H1 (cell line): ENCODE data around the gene IFNB1. TPM values are rescaled to one million over a fixed set of nuclear protein-coding genes. Genes with fewer than 3 reads are reported as not detected.

Source experiments
- CTCF ChIA-PET: fragments of 300-600 bp; sonication (Branson Sonifier 250); formaldehyde crosslinking; loops from one replicate; lab custom pipeline; 2021; ENCODE audit not compliant: partially characterized antibody; lab: Charles Lee
- POLR2A ChIA-PET: fragments of 300-600 bp; sonication (Branson Sonifier 250); formaldehyde crosslinking; loops from one replicate; lab custom pipeline; 2021; ENCODE audit warnings: inconsistent platforms; ENCODE audit not compliant: partially characterized antibody; lab: Charles Lee
- DNase-seq, 2 experiments: peaks; one replicate each; pipeline versions ENCODE4 v3.0.0 to v3.0.0-alpha.2; 2010 to 2022; ENCODE audit warnings: low spot score in 2 of 2, low read depth in 1 of 2, mixed read lengths in 1 of 2
- FAIRE-seq: peaks from 2 replicates; lab custom pipeline; 2011; peaks lifted over from hg19 to GRCh38; lab: Jason Lieb, UNC
- H2AFZ ChIP-seq: 2 replicates; pipeline ENCODE4 v1.8.1; 2012; ENCODE audit warnings: low read length, inconsistent platforms
- H2AK5ac ChIP-seq: 2 replicates; pipeline ENCODE4 v1.6.1; 2013; ENCODE audit warnings: low read depth, low read length
- H2BK120ac ChIP-seq: replicated peaks from 2 replicates; pipeline ENCODE3; 2013; ENCODE audit warnings: low read depth, low read length, inconsistent platforms
- H2BK12ac ChIP-seq: 2 replicates; pipeline ENCODE4 v1.6.1; 2013; ENCODE audit warnings: low read depth, low read length
- H2BK15ac ChIP-seq: 2 replicates; pipeline ENCODE4 v1.6.1; 2013; ENCODE audit warnings: low read length
- H2BK20ac ChIP-seq: 2 replicates; pipeline ENCODE4 v1.6.1; 2013; ENCODE audit warnings: low read length
- H2BK5ac ChIP-seq: 2 replicates; pipeline ENCODE4 v1.6.1; 2013; ENCODE audit warnings: low read depth, low read length
- H3K14ac ChIP-seq: 2 replicates; pipeline ENCODE4 v1.6.1; 2013; ENCODE audit warnings: inconsistent platforms; ENCODE audit not compliant: insufficient read length
- H3K18ac ChIP-seq: 2 replicates; pipeline ENCODE4 v1.6.1; 2013; ENCODE audit warnings: low read length; ENCODE audit errors: extremely low read depth
- H3K23ac ChIP-seq: 2 replicates; pipeline ENCODE4 v1.6.1; 2013; ENCODE audit warnings: inconsistent platforms; ENCODE audit not compliant: insufficient read length
- H3K23me2 ChIP-seq: 2 replicates; pipeline ENCODE4 v1.6.1; 2013; ENCODE audit warnings: low read depth, low read length
- H3K27ac ChIP-seq: 2 replicates; pipeline ENCODE4 v1.6.1; 2011; ENCODE audit warnings: low read depth, low read length, inconsistent platforms
- H3K27me3 ChIP-seq, 4 experiments: replicated peaks in 1 of 4; 1 replicate in 1 of 4; 2 replicates in 3 of 4; pipeline versions ENCODE4 v1.6.1 to v1.8.1; 2011 to 2013; ENCODE audit warnings: low read length in 3 of 4, mild to moderate bottlenecking in 3 of 4, inconsistent platforms in 2 of 4, mixed read lengths in 2 of 4, moderate library complexity in 1 of 4; ENCODE audit not compliant: control insufficient read depth in 3 of 4, insufficient read depth in 3 of 4; ENCODE audit errors: extremely low read depth in 1 of 4
- H3K36me3 ChIP-seq, 4 experiments: 2 replicates each; pipeline versions ENCODE4 v1.6.1 to v1.8.1; 2011 to 2013; ENCODE audit warnings: mild to moderate bottlenecking in 4 of 4, low read length in 3 of 4, moderate library complexity in 2 of 4, control low read depth in 1 of 4, inconsistent platforms in 1 of 4; ENCODE audit not compliant: insufficient read depth in 4 of 4, control insufficient read depth in 2 of 4
- H3K4ac ChIP-seq: replicated peaks from 2 replicates; pipeline ENCODE3; 2013; ENCODE audit warnings: low read length, low read depth, mixed read lengths, inconsistent platforms; ENCODE audit not compliant: insufficient read length
- H3K4me1 ChIP-seq, 4 experiments: replicated peaks in 1 of 4; 1 replicate in 1 of 4; 2 replicates in 3 of 4; pipeline versions ENCODE4 v1.6.1 to v1.8.1; 2011 to 2013; ENCODE audit warnings: low read length in 3 of 4, inconsistent platforms in 2 of 4, mixed read lengths in 1 of 4; ENCODE audit not compliant: insufficient read depth in 4 of 4, control insufficient read depth in 3 of 4
- H3K4me2 ChIP-seq, 2 experiments: 2 replicates each; pipeline versions ENCODE4 v1.6.1 to v1.8.1; 2011 to 2013; ENCODE audit warnings: low read depth in 2 of 2, low read length in 2 of 2, control low read depth in 1 of 2, inconsistent platforms in 1 of 2, mild to moderate bottlenecking in 1 of 2; ENCODE audit not compliant: insufficient read depth in 1 of 2
- H3K4me3 ChIP-seq, 4 experiments: fragments of 200-600, 300-600 bp in 1 of 4; sonication (generic), shearing (Covaris generic), sonication (Bioruptor Twin) in 1 of 4; 2 replicates each; pipeline versions ENCODE4 v1.5.1 to v1.8.1; 2011 to 2016; ENCODE audit warnings: low read length in 4 of 4, low read depth in 3 of 4, control low read depth in 2 of 4, inconsistent platforms in 2 of 4, mild to moderate bottlenecking in 2 of 4, mixed read lengths in 1 of 4, moderate library complexity in 1 of 4; ENCODE audit not compliant: insufficient read depth in 2 of 4; ENCODE audit errors: extremely low read depth in 1 of 4
- H3K56ac ChIP-seq: replicated peaks from 2 replicates; pipeline ENCODE3; 2013; ENCODE audit warnings: low read depth, mild to moderate bottlenecking, mixed read lengths, low read length, inconsistent platforms; ENCODE audit not compliant: insufficient read length
- H3K79me1 ChIP-seq: 2 replicates; pipeline ENCODE4 v1.6.1; 2013; ENCODE audit warnings: low read depth, low read length, control low read depth
- H3K79me2 ChIP-seq, 2 experiments: 2 replicates each; pipeline versions ENCODE4 v1.6.1 to v1.8.1; 2012 to 2013; ENCODE audit warnings: low read length in 2 of 2, mild to moderate bottlenecking in 2 of 2, inconsistent platforms in 1 of 2; ENCODE audit not compliant: insufficient read depth in 2 of 2, control insufficient read depth in 1 of 2
- H3K9ac ChIP-seq, 4 experiments: replicated peaks in 1 of 4; 1 replicate in 1 of 4; 2 replicates in 3 of 4; pipeline versions ENCODE4 v1.6.1 to v1.8.1; 2011 to 2013; ENCODE audit warnings: low read depth in 3 of 4, low read length in 3 of 4, control low read depth in 2 of 4, mild to moderate bottlenecking in 2 of 4, moderate library complexity in 2 of 4, inconsistent platforms in 1 of 4; ENCODE audit errors: extremely low read depth in 1 of 4
- H3K9me3 ChIP-seq, 2 experiments: 2 replicates each; pipeline versions ENCODE4 v1.6.1 to v1.8.1; 2012 to 2013; ENCODE audit warnings: mild to moderate bottlenecking in 2 of 2, moderate library complexity in 2 of 2, control low read depth in 1 of 2, inconsistent platforms in 1 of 2, low read depth in 1 of 2, low read length in 1 of 2, mixed read lengths in 1 of 2; ENCODE audit not compliant: insufficient read depth in 2 of 2
- H4K20me1 ChIP-seq, 2 experiments: replicated peaks in 1 of 2; 2 replicates each; pipeline versions ENCODE3 to v1.8.1; 2011 to 2013; ENCODE audit warnings: inconsistent platforms in 2 of 2, low read length in 2 of 2, mild to moderate bottlenecking in 1 of 2; ENCODE audit not compliant: insufficient read depth in 2 of 2, control insufficient read depth in 1 of 2
- H4K5ac ChIP-seq: 2 replicates; pipeline ENCODE4 v1.6.1; 2013; ENCODE audit warnings: low read length, low read depth, mixed read lengths, inconsistent platforms; ENCODE audit not compliant: insufficient read length
- H4K8ac ChIP-seq: 2 replicates; pipeline ENCODE4 v1.8.0; 2013; ENCODE audit warnings: mild to moderate bottlenecking, moderate library complexity, low read length, inconsistent platforms; ENCODE audit not compliant: insufficient read depth; ENCODE audit errors: extremely low read depth
- H4K91ac ChIP-seq: replicated peaks from 2 replicates; pipeline ENCODE3; 2013; ENCODE audit warnings: low read length, mixed read lengths, inconsistent platforms; ENCODE audit not compliant: insufficient read length
- CTBP2 ChIP-seq: IDR thresholded peaks from 2 replicates; pipeline ENCODE4 v1.7.0; 2011; ENCODE audit warnings: borderline replicate concordance, mild to moderate bottlenecking, moderate library complexity, mixed read lengths, low read length; ENCODE audit not compliant: insufficient read depth, insufficient read length
- WGBS, 2 experiments: shearing (Covaris generic) in 1 of 2; methylation state at CpG; one replicate each; pipeline versions ENCODE4 v1.1.6 to v1.1.7; 2013 to 2015; ENCODE audit warnings: low lambda C conversion rate in 2 of 2, mixed read lengths in 2 of 2, inconsistent platforms in 1 of 2, low coverage in 1 of 2, missing lambda C conversion rate in 1 of 2; ENCODE audit not compliant: insufficient replicate concordance in 2 of 2, insufficient coverage in 1 of 2, insufficient read length in 1 of 2; ENCODE audit errors: extremely low coverage in 1 of 2, missing lambda C conversion rate in 1 of 2; 5-methylcytosine and 5-hydroxymethylcytosine counted together
- polyA plus RNA-seq, 7 experiments: library from polyadenylated mRNA; depleted of rRNA in 3 of 7; stranded (reverse) in 5 of 7; unstranded in 2 of 7; fragments of >200 nt in 5 of 7; fragments of 200-250 nt in 2 of 7; gene quantifications; 1 replicate in 5 of 7; 2 replicates in 1 of 7; 4 replicates in 1 of 7; pipeline versions ENCODE4 v1.2.1 to v1.2.3, GENCODE V29; 2011 to 2013; ENCODE audit warnings: missing spikeins in 2 of 7, mixed read lengths in 2 of 7
- total RNA-seq: library from RNA; stranded (reverse); fragmentation: NEBNext Ultra II Directional; extraction: Animal tissue kit (Norgen Biotek cat#: 25700); gene quantifications from 2 replicates; pipeline ENCODE4 v1.2.1, GENCODE V29; 2021

Gene IFNB1
- total and polyA plus RNA-seq, 2 of the 8 experiments (the other 6 are each of a cell fraction or from before 2014, with no cell fraction given), result not detected

DNA sequence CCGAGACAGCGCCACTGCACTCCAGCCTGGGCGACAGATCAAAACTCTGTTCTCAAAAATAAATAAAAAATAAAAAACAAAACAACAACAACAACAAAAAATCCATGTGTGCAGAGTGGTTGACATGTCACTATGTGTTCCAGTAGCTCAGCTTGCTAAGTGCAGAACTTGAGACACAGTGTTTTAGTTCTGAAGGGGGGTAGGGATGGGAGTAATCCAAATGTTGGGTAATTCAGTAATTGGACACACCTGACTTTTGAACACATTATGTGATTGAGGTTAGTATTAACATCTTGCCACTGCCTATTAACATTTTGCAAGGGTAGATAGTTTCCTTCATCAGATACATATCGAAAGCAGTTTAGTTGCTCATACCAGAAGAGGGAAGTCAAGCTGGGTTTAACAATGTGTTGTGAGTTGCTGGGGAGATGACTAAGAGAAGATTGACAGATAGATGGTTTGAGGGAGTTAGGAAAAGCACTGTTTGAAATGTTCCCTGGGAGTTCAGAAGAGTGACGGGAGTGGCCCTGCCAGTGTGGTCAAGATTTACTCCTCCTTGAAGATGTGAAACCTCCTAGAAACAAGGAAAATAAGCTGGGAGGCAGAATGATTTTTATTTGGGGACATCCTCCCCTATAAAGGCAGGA is 47.2 kb downstream of the IFNB1 start:
- Histone ChIP-seq H3K4me2 (peak overlapping the region; percentile 79 to 87), H2BK5ac (no peak overlapping the region), H3K27ac (no peak overlapping the region), H3K79me2 (no peaks in the 10 kb centered on the region), H3K9ac (no peak overlapping the region), H2BK12ac (no peak overlapping the region), H4K20me1 (no peaks in the 10 kb centered on the region), H3K36me3 (no peaks in the 10 kb centered on the region), H3K4me1 (peaks cover 0 to 7% (median 4%) of the 10 kb centered on the region in 4 experiments; a peak in 3 of 7 replicates), H4K8ac (no peak overlapping the region), H3K4ac (no peak overlapping the region), H3K23me2 (peaks cover 3% of the 10 kb centered on the region; the same call in 1 of the 2 replicates), H3K56ac (no peak overlapping the region), H3K14ac (no peak overlapping the region), H2AK5ac (no peak overlapping the region), H3K4me3 (peak overlapping the region in 3 of 4 experiments; percentile 42 to 56 (median 42); a peak in 3 of 8 replicates), H2AFZ (no peak overlapping the region), H3K18ac (no peak overlapping the region), H2BK20ac (no peak overlapping the region), H2BK120ac (no peak overlapping the region), H4K5ac (no peak overlapping the region), H3K79me1 (no peaks in the 10 kb centered on the region), H3K27me3 (peaks cover 0 to 11% (median 5%) of the 10 kb centered on the region in 4 experiments; a peak in 5 of 7 replicates), H3K9me3 (no peaks in the 10 kb centered on the region), H3K23ac (no peak overlapping the region), H4K91ac (no peak overlapping the region), H2BK15ac (no peak overlapping the region)
- DNase-seq (no peak), FAIRE-seq (peak; percentile 13)
- 82% methylated on average over 5 of the region's 5 CpGs; no CpG with 5 or more reads in 1 of the 2 experiments for WGBS, 2 experiments
- ChIA-PET POLR2A (interaction anchor here (0.7 to 2.1 kb wide), 6 partner anchors 10 to 372 kb away, joined by 3 to 8 read pairs (median 3); no protein-coding TSS in a partner anchor), CTCF (interaction anchor here (0.7 to 1.7 kb wide), 7 partner anchors 11 to 709 kb away, joined by 3 to 4 read pairs (median 4); no protein-coding TSS in a partner anchor)
- no peak for TF ChIP-seq CTBP2
